Right atrium auricular region (tissue), 2 donors: Measurements from ENCODE around the gene SCGB3A2. TPM values are rescaled to one million over a fixed set of nuclear protein-coding genes. Genes with fewer than 3 reads are reported as not detected.

Experiments
- DNase-seq: peaks from one replicate; pipeline ENCODE4 v3.0.0-alpha.2; 2019; ENCODE audit warnings: low spot score
- H3K27ac ChIP-seq, 2 donors: fragments of 200-600 bp; sonication (generic); 1 replicate in 1 of 2; 2 replicates in 1 of 2; pipeline ENCODE4 v1.5.1; 2016 to 2019
- H3K27me3 ChIP-seq, 2 donors: fragments of 200-600 bp; sonication (generic); one replicate each; pipeline versions ENCODE4 v1.5.1 to v1.6.0; 2017 to 2019
- H3K36me3 ChIP-seq: fragments of 200-600 bp; sonication (generic); one replicate; pipeline ENCODE4 v1.5.1; 2016
- H3K4me1 ChIP-seq, 2 donors: fragments of 200-600 bp; sonication (generic); one replicate each; pipeline versions ENCODE4 v1.5.1 to v1.6.0; 2017 to 2019
- H3K4me3 ChIP-seq, 2 donors: fragments of 200-600 bp; sonication (generic); 1 replicate in 1 of 2; 2 replicates in 1 of 2; pipeline ENCODE4 v1.5.1; 2017 to 2019; ENCODE audit warnings: mild to moderate bottlenecking in 1 of 2, moderate library complexity in 1 of 2
- H3K9me3 ChIP-seq, 2 donors: fragments of 200-600 bp; sonication (generic); one replicate each; pipeline ENCODE4 v1.5.1; 2019
- CTCF ChIP-seq, 2 donors: fragments of 200-600 bp; sonication (generic); IDR thresholded peaks; one replicate each; pipeline ENCODE4 v1.5.1; 2019; ENCODE audit warnings: antibody characterized with exemption in 2 of 2
- total RNA-seq, 2 donors: library from RNA; depleted of rRNA; stranded (reverse); fragments of >200 nt; gene quantifications; one replicate each; pipeline ENCODE4 v1.1.0, GENCODE V29; 2016

Gene SCGB3A2
- total RNA-seq, 2 donors from 2014 or later = not detected

GRCh38 chr5:147842869-147843268 is 35.6 kb upstream of the SCGB3A2 start:
- Histone ChIP-seq H3K27ac (no peak overlapping the region), H3K27me3 (no peaks in the 10 kb centered on the region), H3K36me3 (no peaks in the 10 kb centered on the region), H3K4me1 (no peaks in the 10 kb centered on the region), H3K4me3 (no peak overlapping the region), H3K9me3 (no peaks in the 10 kb centered on the region)
- no peak for TF ChIP-seq CTCF (IDR thresholded peaks at IDR 0.05)
- no peak for DNase-seq

- no peaks in the 10 kb centered on the region for H3K9me3 ChIP-seq
- H3K36me3 ChIP-seq = no peaks in the 10 kb centered on the region
- TF ChIP-seq CTCF (IDR thresholded peaks at IDR 0.05) = no peak
- no peak overlapping the region for H3K4me3 ChIP-seq
- H3K27ac ChIP-seq = no peak overlapping the region
- no peak for DNase-seq
- no peaks in the 10 kb centered on the region for H3K27me3 ChIP-seq
- no peaks in the 10 kb centered on the region for H3K4me1 ChIP-seq
Measured at GRCh38 chr5:147844846-147845245, 33.7 kb upstream of the SCGB3A2 start.

GRCh38 chr5:147845618-147846017 is 32.9 kb upstream of the SCGB3A2 start:
- no peaks in the 10 kb centered on the region for H3K27me3 ChIP-seq
- no peak for DNase-seq
- H3K4me3 ChIP-seq = no peak overlapping the region
- no peak overlapping the region for H3K27ac ChIP-seq
- H3K9me3 ChIP-seq = no peaks in the 10 kb centered on the region
- TF ChIP-seq CTCF (IDR thresholded peaks at IDR 0.05) = no peak
- H3K4me1 ChIP-seq = no peaks in the 10 kb centered on the region
- no peaks in the 10 kb centered on the region for H3K36me3 ChIP-seq

GRCh38 chr5:147849226-147849625 is 29.3 kb upstream of the SCGB3A2 start:
- no peaks in the 10 kb centered on the region for H3K9me3 ChIP-seq
- no peak overlapping the region for H3K27ac ChIP-seq
- TF ChIP-seq CTCF (IDR thresholded peaks at IDR 0.05) = no peak
- H3K27me3 ChIP-seq = no peaks in the 10 kb centered on the region
- H3K36me3 ChIP-seq = no peaks in the 10 kb centered on the region
- DNase-seq = no peak
- no peak overlapping the region for H3K4me3 ChIP-seq
- no peaks in the 10 kb centered on the region for H3K4me1 ChIP-seq

- Histone ChIP-seq H3K36me3 (no peaks in the 10 kb centered on the region), H3K4me1 (no peaks in the 10 kb centered on the region), H3K4me3 (no peak overlapping the region), H3K27me3 (no peaks in the 10 kb centered on the region), H3K9me3 (no peaks in the 10 kb centered on the region), H3K27ac (no peak overlapping the region)
- no peak for TF ChIP-seq CTCF (IDR thresholded peaks at IDR 0.05)
- DNase-seq = no peak
Measured at GRCh38 chr5:147851578-147851977, 26.9 kb upstream of the SCGB3A2 start.

- Histone ChIP-seq H3K4me3 (no peak overlapping the region), H3K4me1 (no peaks in the 10 kb centered on the region), H3K27ac (no peak overlapping the region), H3K27me3 (no peaks in the 10 kb centered on the region), H3K9me3 (no peaks in the 10 kb centered on the region), H3K36me3 (no peaks in the 10 kb centered on the region)
- no peak for TF ChIP-seq CTCF (IDR thresholded peaks at IDR 0.05)
- DNase-seq = no peak
Measured at GRCh38 chr5:147852365-147852764, 26.1 kb upstream of the SCGB3A2 start.
